OCI-M2 (cell line): ENCODE data around the gene GRM7.

Source experiments
- DNase-seq: peaks from one replicate; lab custom pipeline; 2025; ENCODE audit not compliant: unreplicated experiment; lab: John Stamatoyannopoulos, UW

Gene GRM7

DNA sequence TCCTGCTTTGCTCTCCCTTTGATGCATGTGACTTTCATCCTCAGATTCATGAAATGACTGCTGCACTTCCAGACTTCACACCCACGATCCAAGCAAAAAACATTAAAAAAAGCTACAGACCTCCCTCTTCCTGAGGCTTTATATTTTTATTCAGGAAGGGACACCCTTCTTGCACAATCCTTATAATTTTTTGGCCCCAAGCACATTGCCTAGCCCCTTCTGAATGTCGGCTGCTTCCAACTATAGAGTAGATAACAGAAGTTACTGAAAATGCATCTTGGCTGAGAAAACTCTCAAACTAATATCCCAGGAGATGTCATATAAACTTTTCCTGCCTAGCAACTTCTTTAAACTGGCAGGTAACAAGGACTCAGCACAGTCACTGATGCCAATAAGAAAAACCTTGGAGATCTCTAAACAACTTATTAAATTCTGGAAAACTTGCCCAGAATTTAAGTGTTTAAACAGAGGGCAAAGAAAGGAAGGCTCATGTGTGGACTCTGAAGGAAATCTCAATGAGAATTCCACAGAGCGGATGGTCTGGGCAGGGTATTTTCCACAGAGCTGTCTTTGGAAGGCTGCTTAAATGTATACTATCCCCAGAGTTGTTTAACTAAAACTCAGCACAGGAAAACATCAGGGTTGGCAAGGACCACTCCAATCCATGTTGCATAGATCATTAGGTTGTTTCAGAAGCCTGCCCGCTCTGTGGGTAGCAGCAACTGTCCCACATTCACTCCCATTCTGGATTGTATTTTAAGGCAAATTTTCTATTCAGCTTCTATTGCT lies 893.9 kb downstream of the GRM7 start:
- no peak for DNase-seq

DNA sequence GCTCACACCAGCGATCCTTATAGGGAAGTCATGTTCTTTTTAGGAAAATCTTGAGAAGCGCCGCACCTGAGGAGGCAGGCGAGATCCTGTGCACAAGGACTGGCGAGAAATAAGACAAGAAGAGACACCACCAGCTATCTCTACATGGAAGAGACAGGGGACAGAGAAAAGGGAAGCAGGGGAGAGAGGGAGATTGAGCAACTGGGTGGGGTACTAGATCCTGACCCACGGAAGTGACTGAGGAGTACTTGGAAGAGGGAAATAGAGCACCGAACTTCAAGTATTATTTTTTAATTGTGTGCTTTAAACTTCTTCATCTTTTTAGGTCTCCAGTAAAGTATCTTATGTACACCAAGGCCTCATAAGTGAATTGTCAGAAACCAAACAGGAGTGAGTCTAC lies 898.7 kb downstream of the GRM7 start:
- DNase-seq = no peak

DNA sequence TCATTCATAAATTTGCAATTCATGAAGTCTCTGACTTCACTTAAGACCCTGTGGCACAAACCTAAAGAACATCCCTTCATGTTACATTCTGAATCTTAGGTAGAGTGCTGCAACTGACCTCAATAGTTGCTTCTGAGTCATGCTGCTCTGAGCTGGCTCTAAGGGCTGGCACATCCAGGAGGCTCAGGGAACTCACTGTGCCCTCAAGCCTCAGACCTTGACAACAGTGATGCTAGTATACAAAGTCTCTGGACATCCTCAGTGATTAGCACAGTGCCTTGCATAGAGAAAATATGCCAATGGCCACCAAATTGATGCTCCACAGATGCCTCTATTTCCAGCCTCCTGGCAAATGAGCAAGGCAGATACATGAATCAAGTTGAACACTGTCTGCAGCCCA lies 899.8 kb downstream of the GRM7 start:
- DNase-seq = no peak

DNA sequence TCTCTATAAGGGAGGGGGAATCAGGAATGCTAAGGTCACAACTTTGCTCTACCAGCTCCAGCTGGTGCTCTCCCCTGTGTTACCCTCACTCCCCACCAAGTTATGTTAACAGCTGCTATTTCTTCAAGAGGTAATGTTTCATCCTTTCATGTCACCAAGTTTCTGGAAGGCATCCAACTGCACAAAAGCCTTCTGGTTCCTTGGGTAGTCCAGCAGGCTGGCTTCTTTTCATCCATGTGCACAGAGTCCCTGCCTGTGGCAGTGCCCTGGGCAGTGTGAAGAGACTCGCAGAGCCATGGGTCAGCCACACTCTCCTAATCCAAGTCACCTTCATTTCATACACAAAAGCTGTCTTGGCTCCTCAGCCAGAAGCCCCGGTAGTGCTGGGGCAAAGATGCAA lies 903.2 kb downstream of the GRM7 start:
- no peak for DNase-seq

DNA sequence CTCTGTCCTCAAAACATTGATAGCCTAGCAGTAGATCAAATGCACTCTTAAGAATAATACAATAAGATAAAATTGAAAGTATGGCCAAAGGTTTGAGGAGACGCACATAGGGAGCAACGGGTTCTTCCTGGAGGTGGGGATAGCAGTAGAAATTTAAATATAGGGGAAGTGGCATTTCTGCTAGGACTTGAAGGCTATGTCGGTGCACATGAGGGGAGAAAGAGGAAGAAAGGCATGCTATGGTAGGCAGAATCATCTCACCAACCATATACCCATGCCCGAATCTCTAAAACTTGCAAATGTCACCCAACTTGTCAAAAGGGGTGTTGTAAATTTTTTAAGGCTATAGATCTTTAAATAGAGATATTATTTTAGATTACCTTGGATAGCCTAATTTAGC lies 905.6 kb downstream of the GRM7 start:
- no peak for DNase-seq

DNA sequence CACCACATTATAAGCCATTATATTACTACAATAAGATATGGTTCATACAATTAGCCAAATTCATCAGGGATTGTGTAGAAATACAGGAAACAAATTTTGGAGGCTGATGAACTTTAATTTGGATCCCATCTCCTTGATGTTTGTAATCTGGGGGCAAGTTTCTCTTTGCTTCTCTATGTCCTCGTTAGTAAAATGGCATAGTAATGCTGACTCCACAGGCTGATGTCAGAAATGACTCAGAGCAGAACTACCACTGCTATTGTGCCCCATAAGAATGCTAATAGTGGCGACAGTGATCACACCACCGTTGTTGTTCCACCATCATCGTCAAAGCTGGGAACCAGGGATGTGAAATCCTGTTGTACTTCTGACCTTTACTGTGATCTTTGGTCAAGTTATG lies 918.4 kb downstream of the GRM7 start:
- no peak for DNase-seq

DNA sequence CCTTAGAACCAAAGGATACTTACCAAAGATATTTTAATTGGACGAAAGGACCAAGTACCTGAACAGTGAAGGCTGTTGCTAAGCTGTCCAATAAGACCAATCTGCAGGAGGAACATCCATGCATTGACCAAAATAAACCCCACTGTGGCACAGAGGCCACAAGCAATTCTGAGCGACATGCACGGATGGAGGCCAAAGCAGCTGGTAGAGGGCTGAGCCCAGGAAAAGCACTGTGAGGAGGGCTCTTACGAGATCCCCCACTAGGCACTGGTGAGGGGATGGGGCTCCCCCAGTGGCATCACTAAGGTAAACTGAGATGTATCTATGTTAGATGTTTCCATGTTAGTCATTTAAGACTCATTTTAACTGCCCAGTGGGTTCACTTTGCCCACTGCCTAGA lies 920.5 kb downstream of the GRM7 start:
- DNase-seq = no peak

DNA sequence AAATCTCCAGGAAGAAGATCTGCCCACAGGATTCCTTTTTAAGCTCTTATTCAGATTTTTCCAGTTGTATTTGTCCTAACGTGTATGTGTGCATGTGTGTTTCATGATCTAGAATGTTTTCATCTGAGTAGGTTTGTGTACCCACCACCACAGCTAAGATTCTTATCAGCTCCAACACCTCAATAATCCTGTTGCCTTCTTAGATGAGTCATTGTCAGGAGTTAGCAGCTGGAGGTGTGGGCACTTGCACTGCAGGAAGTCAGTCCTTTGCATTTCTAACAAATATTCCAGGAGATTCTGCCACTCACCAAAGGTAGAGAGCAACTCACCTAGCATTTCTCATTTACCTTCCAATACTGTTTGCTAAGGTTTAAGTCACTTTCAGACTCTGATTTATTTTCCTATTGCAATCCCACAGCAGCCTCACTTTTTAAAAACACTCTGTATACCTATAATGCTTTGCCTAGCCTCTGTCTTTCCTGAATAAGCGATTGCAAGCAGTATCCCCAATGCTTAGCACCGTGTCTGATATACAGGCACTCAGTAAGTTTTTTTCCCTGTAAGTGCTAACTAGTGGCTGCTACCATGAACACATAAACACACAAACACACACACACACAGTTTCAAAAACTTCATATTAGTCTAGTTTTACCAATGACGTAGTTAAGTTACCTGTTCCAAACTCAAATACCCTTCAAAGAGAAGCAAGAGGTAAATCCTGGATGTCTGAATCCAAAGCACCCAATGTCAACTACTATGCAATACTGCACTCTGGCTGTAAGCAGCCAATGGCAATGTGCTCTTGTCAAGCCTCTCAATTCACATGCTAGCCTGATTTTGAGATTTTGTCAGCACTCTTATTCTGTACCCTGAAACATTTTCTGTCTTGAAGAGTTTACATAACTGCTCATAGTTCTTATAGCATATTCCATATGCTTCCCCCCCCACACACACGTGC lies 927.2 kb downstream of the GRM7 start:
- DNase-seq = no peak

DNA sequence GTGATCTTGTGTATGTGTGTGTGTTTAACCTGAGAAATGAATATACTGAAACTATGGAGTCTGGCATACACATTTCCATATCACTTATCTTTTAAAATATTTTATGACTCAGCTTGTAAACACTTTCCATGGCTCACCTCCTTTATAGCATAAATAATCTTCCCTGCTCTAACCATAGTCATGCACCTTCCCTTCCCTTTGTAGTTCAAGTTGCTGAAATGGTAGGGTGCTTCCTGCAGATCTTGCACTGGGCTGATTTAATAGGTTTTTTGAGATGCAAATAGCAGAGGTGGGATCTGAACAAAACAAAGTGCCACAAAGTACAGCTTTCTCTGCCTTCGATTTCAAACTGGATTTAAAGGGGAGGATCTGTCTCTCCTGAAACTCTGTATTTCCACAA lies 928.0 kb downstream of the GRM7 start:
- no peak for DNase-seq

DNA sequence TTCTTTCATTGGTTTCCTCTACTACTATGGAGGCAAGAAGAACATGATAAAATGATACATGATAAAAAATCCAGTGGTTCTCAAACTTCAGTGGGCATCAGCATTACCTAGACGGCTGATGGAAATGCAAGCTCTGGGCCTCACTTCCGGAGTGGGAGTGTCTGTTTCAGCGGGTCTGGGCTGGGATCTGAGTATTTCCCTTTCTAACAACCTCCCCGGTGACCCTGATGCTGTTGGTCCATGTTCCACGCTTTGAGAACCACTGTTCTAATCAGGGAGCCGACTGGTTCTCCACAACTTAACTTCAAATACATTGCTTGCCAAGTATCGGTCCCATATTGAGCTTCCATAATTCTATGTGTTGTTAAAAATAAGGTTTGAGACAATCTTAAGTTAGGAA lies 928.4 kb downstream of the GRM7 start:
- no peak for DNase-seq

DNA sequence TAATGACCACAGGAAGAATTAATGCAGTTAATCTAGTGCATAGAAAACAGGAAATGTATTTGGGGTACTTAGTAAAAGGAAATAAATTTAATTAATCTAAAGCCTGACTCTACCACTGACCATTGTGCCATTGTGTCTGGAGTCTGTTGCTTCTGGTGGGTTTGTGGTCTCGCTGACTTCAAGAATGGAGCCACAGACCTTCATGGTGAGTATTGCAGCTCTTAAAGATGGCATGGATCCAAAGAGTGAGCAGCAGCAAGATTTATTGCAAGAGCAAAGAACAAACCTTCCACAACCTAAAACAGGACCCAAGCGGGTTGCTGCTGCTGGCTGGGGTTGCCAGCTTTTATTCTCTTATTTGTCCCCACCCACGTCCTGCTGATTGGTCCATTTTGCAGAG lies 929.2 kb downstream of the GRM7 start:
- DNase-seq = no peak
